Immature natural killer cell (primary cell): ENCODE measurements around the gene ABT1. TPM values are rescaled to one million over a fixed set of nuclear protein-coding genes. Genes with fewer than 3 reads are reported as not detected.

ENCODE experiments used
- DNase-seq, 3 donors: peaks; one replicate each; pipeline ENCODE4 v3.0.0; 2022; ENCODE audit warnings: mixed read lengths in 1 of 3
- H3K27ac Mint-ChIP-seq, 6 donors: one replicate each; pipeline ENCODE4 v1.8.0; 2020; ENCODE audit warnings: mixed read lengths in 6 of 6, mild to moderate bottlenecking in 5 of 6, inconsistent platforms in 4 of 6, moderate library complexity in 3 of 6
- H3K27me3 Mint-ChIP-seq, 3 donors: one replicate each; pipeline ENCODE4 v1.8.0; 2020 to 2021; ENCODE audit warnings: low read depth in 3 of 3, mild to moderate bottlenecking in 3 of 3, mixed read lengths in 3 of 3, moderate library complexity in 3 of 3, inconsistent platforms in 1 of 3
- H3K36me3 Mint-ChIP-seq, 3 donors: one replicate each; pipeline ENCODE4 v1.8.0; 2020; ENCODE audit warnings: mixed read lengths in 3 of 3, inconsistent platforms in 2 of 3, mild to moderate bottlenecking in 2 of 3
- H3K4me1 Mint-ChIP-seq, 2 donors: one replicate each; pipeline ENCODE4 v1.8.0; 2020; ENCODE audit warnings: inconsistent platforms in 2 of 2, mild to moderate bottlenecking in 2 of 2, mixed read lengths in 2 of 2, moderate library complexity in 1 of 2
- H3K4me3 Mint-ChIP-seq, 5 donors: one replicate each; pipeline ENCODE4 v1.8.0; 2020; ENCODE audit warnings: mild to moderate bottlenecking in 5 of 5, mixed read lengths in 5 of 5, inconsistent platforms in 3 of 5, moderate library complexity in 3 of 5
- H3K9me3 Mint-ChIP-seq, 6 donors: one replicate each; pipeline ENCODE4 v1.8.0; 2020; ENCODE audit warnings: mild to moderate bottlenecking in 6 of 6, mixed read lengths in 6 of 6, inconsistent platforms in 4 of 6, moderate library complexity in 3 of 6
- polyA plus RNA-seq, 3 donors: library from polyadenylated mRNA; unstranded; fragments of 300-500 nt; fragmentation: Illumina TruSeq; gene quantifications; one replicate each; pipeline ENCODE4 v1.2.3, GENCODE V29; 2021

The ABT1 gene
- polyA plus RNA-seq, 3 donors from 2014 or later = 44.5 to 81.1 (median 63.6) TPM

DNA sequence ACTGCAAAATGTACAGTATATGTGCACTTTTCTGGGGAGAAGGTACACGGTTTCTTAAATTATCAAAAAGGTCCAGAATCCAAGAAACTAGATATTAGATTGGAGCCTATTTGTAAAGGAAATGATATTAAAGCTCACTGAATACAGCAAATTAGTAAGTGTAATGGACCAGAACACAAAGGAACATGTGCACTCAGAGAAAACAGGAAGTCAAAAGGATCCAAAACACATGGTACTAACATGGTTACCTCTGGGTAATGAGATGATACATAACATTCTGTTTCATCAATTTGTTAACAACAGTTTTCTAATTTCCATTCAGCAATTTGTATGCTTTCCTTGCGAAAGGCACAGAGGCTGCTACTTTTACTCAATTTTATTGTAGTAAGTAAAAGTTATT, 44.1 kb downstream of the ABT1 start:
- Mint-ChIP-seq H3K4me3 (no peak overlapping the region), H3K36me3 (peaks cover 57 to 68% (median 61%) of the 10 kb centered on the region in 3 donors)

DNA sequence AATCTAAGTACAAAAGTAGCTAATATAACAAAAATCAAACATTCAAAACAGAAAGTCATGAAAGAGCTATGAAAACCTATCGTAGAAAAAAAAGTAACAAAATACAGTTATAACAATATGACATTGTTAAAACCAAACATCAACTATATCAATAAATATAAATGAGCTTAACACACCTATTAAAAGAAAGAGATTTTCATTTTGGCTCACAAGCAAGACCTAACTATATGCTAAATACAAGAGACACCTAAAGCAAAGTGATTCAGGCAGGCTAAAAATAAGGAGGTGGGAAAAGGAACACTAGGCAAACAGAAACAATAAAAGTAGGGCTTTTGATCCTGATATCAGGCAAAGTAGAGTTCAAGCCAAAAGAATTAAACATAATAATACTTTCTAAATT, 49.3 kb downstream of the ABT1 start:
- Mint-ChIP-seq H3K9me3 (peaks cover 0 to 7% (median 4%) of the 10 kb centered on the region in 6 donors), H3K27ac (no peak overlapping the region), H3K4me3 (no peak overlapping the region), H3K27me3 (peaks cover 0 to 3% (median 0%) of the 10 kb centered on the region in 3 donors), H3K36me3 (peaks cover 53 to 69% (median 63%) of the 10 kb centered on the region in 3 donors), H3K4me1 (peaks cover 14 to 63% of the 10 kb centered on the region in 2 donors)
- DNase-seq = no peak

More for the DNA sequence above, 44.1 kb downstream of the ABT1 start:
- Mint-ChIP-seq H3K27ac (no peak overlapping the region), H3K27me3 (peaks cover 0 to 3% (median 0%) of the 10 kb centered on the region in 3 donors), H3K9me3 (peaks cover 16 to 28% (median 24%) of the 10 kb centered on the region in 6 donors), H3K4me1 (peaks cover 8 to 33% of the 10 kb centered on the region in 2 donors)
- DNase-seq = no peak

Other genes starting within 250 kb of the ABT1 start
- 100 to 1,000 TPM; 122 to 227 (median 158) TPM for gene BTN3A2, start 231.8 kb upstream of the ABT1 start, polyA plus RNA-seq
- 10 to 100 TPM in 1 of 3 donors, 1 to 10 TPM in 2; 6.6 to 13.5 (median 7.5) TPM for gene BTN2A2, start 213.8 kb upstream of the ABT1 start, polyA plus RNA-seq
- gene BTN3A1, start 194.7 kb upstream of the ABT1 start, polyA plus RNA-seq = 100 to 1,000 TPM in 1 of 3 donors, 10 to 100 TPM in 2; 57.3 to 117 (median 98.5) TPM
- 100 to 1,000 TPM in 2 of 3 donors, 10 to 100 TPM in 1; 49.5 to 113 (median 100) TPM for gene BTN3A3, start 156.4 kb upstream of the ABT1 start, polyA plus RNA-seq
- gene BTN2A1, start 139.0 kb upstream of the ABT1 start, polyA plus RNA-seq = 10 to 100 TPM in 2 of 3 donors, 1 to 10 TPM in 1; 7.2 to 23.4 (median 16.7) TPM
- gene BTN1A1, start 96.7 kb upstream of the ABT1 start, polyA plus RNA-seq = not detected
- 100 to 1,000 TPM; 140 to 232 (median 209) TPM for gene HMGN4, start 58.6 kb upstream of the ABT1 start, polyA plus RNA-seq
- 10 to 100 TPM in 2 of 3 donors, 1 to 10 TPM in 1; 6.8 to 17.7 (median 12.9) TPM for gene ZNF322, start 62.8 kb downstream of the ABT1 start, polyA plus RNA-seq